GM18909 (cell line): ENCODE data around the gene DOCK9.

Source experiments
- ATAC-seq: cut with Tn5 transposase; IDR thresholded peaks from one replicate; pipeline ENCODE4 v1.9.1; 2021; ENCODE audit warnings: mild to moderate bottlenecking; ENCODE audit not compliant: unreplicated experiment, poor library complexity

DOCK9 gene

DNA sequence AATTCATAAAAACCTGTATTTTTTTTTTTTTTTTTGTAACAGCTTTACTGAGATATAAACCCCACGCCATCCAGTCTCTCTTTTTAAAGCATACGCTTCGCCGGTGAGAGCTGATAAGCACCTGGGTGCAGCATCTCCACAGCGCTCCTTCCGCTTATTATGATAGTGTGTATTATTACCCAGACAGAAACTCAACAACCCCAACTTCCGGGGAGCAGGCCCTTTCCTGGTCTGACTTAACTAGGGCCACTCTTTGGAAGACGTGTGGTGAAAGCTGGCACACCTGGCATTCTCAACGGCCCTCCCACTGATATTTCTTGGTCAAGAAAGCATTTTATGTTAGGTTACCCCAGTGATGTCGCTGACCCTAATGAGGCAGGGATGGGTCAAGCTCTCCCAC is 173.9 kb downstream of the DOCK9 start:
- ATAC-seq = no peak

DNA sequence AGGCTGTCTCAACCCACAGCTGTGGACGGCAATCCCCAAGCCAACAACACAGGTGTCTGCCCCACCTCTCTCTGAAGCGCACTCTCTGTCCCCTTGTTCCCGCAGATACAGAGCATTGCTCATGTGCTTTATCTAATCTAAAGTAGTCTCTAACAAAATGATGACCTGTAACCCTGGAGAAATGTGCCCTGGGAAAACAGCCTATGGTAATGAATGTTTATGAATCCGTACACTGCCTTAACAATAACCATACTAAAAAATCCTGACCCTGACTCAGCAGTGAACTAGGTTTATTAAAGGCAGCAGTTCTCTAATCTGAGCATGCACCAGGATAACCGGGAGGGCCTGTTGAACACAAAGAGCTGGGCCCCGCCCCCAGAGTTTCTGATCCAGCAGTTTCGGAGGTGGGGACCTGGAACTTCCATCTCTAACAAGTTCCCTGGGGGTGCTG is 174.7 kb downstream of the DOCK9 start:
- ATAC-seq = no peak

DNA sequence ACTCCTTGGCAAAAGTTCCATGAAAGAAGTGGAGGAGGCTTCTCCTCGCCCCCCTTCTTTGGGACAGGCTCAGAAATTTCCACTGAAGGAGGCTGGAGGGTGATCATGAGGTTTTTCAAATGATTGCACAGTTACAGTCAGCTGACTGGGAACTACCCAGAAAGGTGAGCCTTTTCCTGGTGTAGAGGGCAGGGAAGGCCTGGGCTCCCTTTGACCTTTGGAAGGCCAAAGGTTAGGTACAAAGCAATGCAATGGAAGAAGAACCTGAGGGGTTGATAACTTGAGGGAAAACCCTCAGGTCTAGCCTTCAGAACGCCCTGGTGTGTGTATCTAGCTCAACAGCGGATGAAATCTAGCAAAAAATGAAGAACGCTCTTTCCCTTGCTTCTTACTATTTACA is 175.3 kb downstream of the DOCK9 start:
- ATAC-seq = no peak

DNA sequence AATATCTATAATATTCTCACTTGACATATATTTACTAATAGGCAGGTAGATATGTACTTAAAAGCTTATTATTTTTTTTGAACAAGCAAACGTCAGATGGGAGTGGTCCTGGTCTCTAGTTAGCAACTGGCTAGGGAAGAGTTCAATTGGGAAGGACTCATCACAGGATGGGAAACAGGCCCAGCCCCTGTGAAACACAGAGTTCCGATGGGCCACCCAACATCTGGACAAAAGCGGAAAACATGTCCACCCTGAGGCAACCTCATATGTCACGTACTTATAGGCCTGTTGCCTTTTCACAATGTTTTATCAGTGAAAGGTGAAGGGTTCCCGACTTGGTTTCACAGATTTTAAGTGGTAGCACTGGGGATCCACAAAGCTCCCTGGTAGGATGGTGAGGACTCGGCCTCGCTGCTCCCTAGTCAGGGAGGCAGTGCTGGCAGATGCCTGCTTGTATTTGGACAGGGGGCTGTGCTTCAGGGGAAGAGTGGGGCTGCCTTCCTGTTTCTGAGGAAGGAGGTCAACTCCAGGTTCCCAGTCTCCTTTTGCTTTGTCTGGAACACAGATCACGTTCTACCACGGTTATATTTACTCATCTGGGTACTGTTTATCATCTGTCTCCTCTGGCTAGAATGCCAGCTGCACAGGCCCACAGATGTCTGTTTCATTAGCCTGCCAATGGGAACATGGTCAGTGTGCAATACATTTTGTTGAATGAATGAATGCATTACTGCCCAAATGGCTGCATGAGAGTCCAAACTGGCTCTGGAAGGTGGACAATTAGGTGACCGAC is 176.0 kb downstream of the DOCK9 start:
- no peak for ATAC-seq

DNA sequence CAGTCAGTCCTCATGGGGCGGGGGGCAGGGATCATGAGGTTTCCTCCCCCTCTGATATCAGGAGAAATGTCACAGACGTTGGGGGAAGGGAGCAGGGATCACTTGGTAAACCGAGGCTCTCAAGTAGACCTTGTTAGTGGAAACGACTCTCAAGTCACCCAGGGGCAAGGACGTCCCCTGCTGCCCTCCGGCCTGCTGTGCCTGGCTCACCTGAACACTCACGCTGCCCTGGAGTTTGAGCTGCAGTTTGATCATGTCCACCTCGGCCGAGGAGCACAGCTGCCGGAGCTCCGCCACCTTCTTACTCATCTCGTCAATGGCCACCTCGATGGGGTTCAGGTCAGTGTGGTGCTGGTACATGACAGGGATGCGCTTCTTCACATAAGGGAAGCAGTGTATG is 177.8 kb downstream of the DOCK9 start:
- ATAC-seq = no peak

DNA sequence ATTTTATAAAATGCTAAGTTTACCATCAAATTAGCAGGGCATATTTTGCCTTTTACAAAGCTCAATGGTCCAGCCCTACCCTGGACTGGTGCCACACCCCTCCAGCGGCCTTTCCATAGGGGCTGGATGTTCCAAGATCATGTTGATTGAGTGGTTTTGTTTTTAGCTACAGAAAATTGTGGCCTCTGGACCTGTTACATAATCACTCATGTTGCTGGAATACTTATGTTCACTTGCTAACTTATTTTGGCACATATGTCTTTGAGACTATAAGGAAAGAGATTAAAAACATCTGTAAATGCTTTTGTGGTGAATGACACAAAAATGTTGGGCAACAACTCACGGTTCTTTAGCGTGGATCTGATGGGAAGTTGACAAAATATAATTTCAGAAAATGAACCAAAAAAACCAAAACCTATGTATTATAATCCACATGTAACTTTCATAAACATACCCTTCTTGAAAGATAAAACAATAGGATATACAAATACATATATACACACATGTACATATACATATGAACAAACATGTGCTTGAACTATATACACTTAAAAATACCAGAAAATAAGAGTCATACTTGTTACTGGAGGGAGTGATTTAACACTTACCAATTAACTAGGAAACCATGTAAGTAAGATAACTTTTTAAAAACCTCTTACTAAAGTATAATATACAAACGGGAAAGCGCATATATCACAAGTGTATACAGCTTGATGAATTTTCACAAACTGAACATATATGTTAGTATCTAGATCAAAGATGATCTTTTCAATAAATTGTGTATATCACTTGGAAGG is 178.8 kb downstream of the DOCK9 start:
- ATAC-seq = no peak

DNA sequence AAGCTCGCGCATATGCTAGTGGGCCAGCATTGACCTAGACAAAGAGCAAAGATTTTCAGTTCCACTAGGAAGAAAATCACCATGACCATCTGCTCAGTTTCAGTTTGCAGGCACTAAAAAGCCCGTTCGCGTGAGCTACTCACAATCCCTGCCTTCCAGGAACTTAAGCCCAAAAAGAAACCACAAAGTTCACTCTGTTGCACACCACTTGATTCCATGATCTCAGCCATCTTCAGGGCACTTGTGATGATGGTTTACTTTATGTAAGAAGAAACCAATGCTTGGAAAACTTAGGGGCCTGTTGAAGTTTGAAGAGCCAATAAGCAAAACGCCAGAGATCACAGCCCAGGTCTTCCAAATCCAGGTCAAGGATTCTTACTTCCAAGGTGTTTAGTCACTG is 180.4 kb downstream of the DOCK9 start:
- no peak for ATAC-seq

DNA sequence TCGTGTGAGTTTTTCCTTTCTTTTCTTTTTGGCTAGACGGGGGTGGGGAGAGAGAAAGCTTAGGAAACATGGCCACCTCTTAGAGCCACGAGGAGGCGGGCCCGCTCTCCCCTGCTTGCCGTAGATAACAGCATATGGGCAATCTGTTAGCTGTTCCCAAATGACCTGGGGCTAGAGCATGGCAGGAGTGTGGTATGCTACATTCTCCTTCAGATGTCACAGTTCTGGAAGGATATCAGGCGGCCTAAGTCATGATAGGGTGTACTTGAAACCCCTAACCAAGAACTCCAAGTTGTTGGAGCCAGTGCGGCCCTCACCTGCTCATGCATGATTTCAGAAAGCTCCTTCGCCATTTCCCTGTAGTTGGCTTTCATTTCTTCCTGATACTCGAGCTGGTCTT is 181.1 kb downstream of the DOCK9 start:
- ATAC-seq = no peak

DNA sequence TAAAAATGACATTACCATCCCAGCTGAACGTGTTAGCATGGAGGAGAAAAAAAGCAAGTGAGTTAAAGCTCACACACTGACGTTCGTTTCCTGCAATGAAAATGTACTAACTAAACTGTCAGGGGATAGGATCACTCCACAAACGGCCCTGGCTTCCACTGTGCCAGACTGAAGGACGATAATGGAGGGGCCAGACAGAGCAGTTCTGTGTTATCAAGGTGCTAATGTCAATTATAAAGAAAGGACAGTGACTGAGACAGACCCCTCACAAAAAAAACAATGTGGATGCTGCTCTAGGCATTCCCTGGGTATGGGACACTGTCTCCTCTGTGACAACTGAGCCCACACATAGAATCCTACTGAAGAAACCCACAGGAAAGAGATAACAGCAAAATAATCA is 181.7 kb downstream of the DOCK9 start:
- no peak for ATAC-seq

DNA sequence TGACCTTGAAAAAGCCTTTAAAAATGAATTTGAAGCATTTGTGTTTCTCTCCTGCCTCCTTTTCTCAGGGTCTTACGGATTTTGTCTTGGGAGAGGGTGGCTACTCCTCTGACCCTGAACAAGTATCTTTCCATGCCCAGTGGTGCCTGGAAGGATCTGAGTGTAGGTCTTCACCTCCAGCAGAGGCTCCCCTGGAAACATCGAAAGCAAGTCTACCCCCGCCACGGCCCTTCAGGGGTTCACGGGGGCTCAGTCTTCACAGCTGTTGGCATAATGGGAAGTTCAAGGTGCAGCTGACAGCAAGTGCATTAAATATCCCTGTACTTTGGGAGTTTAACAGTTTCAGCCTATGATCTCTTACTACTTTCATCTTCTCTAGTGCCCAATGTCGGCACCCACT is 182.6 kb downstream of the DOCK9 start:
- no peak for ATAC-seq

DNA sequence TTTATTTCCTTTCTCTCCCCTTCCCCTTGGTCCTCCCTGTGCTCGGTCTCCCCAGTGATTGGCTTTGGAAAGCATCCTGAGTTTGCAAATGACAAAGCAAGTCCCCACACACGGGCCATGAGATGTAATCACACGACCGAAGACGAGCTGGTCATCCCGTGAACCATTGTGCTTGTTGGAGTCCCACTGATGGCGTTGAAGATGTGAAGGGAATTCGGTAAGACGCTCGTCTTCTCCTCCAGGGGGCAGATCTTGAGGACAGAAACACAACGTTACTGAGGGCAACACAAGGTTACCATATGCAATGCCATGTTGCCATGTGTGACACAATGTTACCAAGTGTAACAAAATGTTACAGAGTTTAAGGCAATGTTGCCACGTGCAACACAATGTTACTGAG is 183.4 kb downstream of the DOCK9 start:
- no peak for ATAC-seq

DNA sequence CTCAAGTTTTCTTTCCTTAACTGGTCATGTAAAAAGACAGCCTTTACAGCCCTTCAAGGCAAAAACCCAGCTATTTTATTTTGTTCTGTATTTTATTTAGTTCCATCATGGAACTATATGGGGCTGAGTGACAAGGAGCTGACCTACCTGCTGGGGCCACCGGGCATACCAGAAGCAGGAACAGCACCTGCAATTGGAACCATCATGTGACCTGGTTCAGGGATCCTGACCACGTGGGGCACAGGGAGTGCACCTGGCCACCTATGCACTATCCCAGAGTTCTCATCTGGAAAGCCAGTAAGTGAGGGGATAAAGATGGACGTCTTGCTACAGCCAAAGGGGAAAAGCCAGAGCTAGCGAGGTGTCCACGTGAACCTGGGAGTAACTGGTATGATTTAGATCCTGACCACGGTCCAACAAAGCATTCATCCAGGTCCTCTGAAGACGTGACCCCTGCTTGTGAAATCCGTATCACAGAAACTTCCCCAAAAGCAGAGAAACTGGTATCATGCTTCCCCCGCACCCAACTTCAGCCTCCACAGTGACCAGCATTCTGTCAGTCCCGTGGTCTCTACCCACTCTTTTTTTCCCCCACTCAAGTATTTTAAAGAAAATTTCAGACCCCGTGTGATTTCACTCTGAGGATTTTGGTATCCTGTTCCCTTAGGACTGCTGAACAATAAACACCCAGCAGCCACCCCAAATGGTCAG is 184.9 kb downstream of the DOCK9 start:
- no peak for ATAC-seq

DNA sequence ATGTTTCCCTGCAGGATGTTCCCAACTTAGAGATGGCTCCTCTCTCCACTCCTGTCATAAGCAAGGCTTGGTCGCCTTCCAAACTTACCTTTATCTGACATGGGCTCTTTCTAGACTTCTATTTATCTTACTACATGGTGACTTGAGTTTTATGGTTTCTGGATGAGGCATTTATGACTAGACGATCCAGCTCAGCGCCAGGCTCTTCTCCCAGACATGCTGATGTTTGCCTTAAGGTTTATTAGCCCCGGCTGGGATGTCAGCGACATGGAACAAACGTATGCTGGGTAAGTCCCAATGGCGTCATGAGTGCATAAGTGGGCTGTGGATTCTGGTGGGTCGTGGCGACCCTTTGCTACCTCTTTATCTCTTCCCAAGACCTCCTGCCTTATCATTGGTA is 185.5 kb downstream of the DOCK9 start:
- no peak for ATAC-seq

DNA sequence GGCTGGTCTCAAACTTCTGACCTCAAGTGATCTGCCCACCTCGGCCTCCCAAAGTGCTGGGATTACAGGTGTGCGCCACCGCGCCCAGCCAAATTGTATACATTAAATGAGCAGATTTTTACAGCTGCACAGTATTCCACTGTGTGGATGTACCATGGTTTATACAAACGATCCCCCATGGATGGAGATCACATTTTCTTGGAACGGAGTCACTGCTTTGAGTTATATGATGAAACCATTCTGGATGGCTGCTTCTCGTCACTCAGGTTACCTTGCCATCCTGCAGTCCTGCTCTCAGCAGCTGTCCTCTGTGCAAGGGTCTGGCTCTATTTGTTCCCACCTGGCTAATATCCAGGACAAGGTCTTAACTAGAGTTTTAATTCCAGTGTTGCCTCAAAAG is 186.3 kb downstream of the DOCK9 start:
- no peak for ATAC-seq

DNA sequence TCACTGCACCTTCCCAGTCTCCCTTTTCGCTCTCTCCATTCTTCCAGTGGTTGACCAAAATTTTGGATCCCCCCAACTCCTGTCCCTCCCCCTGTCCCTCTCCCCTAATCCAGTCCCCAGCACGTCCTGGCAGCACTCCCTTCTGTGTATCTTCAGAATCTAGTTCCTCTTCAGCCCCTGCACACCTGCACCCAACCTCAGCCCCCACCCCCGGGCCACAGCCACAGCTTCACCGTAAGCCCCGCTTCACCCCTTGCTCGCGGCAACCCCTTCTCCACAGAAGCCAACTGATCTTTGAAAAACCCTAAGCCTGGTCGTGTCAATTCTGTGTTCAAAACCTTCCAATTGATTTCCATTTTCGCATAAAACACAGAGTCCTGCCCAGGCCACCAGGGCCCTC is 189.9 kb downstream of the DOCK9 start:
- no peak for ATAC-seq

DNA sequence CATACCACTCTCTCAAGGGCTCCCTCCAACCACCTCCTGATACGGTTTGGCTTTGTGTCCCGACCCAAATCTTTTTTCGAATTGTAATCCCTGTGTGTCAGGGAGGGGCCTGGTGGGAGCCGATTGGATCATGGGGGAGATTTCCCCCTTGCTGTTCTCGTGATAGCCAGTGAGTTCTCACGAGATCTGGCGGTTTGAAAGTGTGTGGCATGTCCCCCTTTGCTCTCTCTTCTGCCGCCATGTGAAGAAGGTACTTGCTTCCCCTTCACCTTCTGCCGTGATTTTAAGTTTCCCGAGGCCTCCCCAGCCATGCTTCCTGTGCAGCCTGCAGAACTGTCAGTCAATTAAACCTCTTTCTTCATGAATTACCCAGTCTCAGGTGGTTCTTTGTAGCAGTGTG is 190.7 kb downstream of the DOCK9 start:
- ATAC-seq = no peak

DNA sequence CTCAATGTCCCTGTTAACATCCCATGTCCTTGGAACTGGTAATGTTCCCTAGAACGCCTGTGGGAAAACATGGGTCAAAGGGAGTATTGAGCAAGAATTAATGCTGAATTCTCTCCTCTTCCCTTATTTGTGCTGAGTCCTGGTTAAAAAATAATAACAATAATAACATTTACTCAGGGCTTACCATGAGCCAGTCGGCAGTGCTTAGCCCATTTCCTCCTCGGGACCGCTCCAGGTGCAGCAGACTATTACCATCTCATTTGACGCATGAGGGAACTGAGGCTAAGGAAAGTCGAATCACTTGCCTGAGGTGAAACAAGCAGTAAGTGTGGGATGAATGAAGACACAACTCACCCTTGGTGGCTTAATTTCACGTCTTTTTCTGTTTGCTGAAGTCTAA is 191.8 kb downstream of the DOCK9 start:
- no peak for ATAC-seq

DNA sequence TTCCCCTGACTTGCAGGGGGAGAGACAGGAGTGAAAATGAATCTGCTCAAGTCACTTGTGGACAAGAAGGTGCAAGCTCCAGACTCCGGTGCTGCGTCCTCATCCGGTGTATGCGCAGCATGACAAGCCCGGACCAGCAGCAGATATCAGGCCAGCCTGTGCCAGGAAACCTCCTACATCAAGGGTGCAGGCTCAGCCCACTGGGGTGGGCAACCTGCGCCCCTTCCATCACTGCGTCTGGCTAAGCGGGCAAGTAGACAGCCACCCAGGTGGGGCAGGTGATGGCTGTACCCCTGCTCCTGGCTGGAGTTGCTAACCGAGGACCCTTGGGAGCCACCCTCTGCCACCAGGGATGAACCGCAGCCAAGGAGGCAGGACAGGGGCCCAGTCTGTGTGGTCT is 192.5 kb downstream of the DOCK9 start:
- ATAC-seq = no peak

DNA sequence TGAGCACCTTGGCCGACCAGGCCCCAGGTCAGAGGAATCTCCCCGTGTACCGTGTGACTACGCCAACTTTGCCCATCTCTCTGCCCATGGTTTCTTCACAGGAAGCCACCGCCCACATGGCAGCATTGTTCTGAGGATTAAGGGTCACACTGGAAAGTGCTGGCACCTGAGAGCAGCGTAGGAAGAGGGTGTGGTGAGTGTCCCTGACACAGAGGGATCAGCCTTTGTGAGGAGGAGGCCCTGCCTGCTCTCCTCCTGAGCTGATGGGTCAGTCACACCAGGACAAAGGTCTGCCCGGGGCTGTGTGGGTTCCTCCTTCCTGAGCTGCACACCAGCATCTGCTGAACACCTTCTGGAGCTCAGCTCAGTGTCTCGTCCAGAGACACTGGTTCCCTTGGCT is 193.2 kb downstream of the DOCK9 start:
- no peak for ATAC-seq

DNA sequence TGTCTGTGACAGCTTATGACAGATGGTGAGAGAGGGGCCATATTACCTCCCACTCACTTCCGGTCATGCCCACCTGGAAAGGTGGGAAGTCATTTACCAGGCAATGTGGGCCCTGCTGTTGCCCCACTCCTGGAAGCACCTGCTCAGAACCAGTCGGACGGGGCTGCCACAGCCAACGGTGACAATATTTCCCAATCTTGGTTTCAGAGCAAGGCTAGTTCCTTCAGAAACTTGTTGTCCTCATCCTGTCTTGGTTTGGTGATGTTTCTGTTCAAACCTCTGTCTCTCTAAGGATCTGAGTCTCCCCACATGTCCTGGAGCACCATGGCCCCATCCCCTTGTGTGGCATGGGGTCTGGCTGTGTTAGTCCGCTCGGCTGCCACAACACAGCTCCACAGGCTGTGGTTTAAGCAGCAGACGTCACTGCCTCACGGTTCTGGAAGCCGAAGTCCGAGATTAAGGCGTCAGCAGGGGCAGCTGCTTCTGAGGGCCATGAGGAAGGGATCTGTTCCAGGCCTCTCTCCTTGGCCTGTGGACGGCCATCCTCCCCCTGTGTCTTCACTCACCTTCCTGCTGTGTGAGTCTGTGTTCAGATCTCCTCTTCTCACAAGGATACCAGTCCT is 193.9 kb downstream of the DOCK9 start:
- no peak for ATAC-seq

DNA sequence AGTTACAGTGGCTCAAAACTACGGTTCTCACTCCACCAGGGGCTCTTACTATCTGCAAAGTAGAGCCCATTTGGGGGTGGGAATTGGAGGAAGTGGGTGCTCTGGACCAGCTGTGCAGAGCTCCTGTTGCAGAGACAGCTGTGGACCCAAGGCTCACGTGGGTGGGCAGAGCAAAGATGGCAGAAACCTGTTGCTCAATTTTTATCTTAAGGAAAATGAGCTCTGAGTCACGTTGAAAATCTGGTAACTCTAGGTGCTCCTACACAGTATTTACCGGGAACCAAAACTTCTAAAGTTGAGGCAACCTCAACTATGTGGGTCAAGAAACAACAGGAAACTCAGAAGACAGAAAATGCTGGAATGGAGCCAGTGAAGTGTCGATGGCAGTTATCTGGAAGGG is 195.2 kb downstream of the DOCK9 start:
- ATAC-seq = no peak
